ENCODE results near the gene MTHFD1L.

DNA sequence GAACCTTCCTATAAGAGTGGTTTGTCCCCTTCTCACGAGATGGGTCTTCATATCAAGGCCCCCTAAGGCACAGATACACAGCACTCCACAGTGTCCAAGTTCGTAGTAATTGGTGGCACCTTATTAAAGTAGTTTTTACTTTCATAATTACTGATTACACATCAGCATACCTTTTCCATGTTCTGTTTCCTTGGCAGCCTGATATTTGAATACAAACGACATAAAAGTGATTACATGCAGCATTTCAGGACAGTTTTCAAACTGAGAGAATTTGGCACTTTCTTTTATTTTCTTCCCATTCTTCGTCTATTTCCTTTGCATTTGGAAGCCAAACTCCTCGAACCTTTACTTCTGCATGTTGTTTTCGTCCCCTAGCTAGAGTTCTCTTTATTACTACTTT is 139.7 kb downstream of the MTHFD1L start:
- TF ChIP-seq CTCF (conservative IDR thresholded peaks at IDR 0.05; ENCODE audit: low read length) (no peak), EZH2phosphoT487 (IDR thresholded peaks at IDR 0.05; ENCODE audit: borderline replicate concordance) (no peak)
